KMS-11 (cell line): ENCODE results near the gene MRAP.
"Not testable (repeated sequence)": the region's sequence is repeated elsewhere in the genome, so short reads cannot be mapped to it uniquely, and the experiment has no call there.

Source experiments
- H2AFZ ChIP-seq: fragments of 200-600 bp; sonication (generic); 2 replicates; pipeline ENCODE4 v1.6.1; 2016; ENCODE audit warnings: antibody characterized with exemption, mixed run types, low read depth
- H3K27ac ChIP-seq: fragments of 200-600 bp; sonication (generic); 2 replicates; pipeline ENCODE4 v1.6.1; 2016; ENCODE audit warnings: mild to moderate bottlenecking, mixed run types
- H3K27me3 ChIP-seq: fragments of 200-600 bp; sonication (generic); 2 replicates; pipeline ENCODE4 v1.6.1; 2017; ENCODE audit warnings: mild to moderate bottlenecking, low read depth, mixed run types, moderate library complexity; ENCODE audit not compliant: insufficient read depth
- H3K36me3 ChIP-seq: fragments of 200-600 bp; sonication (generic); 2 replicates; pipeline ENCODE4 v1.6.1; 2017; ENCODE audit warnings: mild to moderate bottlenecking, mixed run types; ENCODE audit not compliant: insufficient read depth
- H3K4me1 ChIP-seq: fragments of 200-600 bp; sonication (generic); 2 replicates; pipeline ENCODE4 v1.6.1; 2016; ENCODE audit warnings: mild to moderate bottlenecking, low read depth, mixed run types; ENCODE audit not compliant: poor library complexity, severe bottlenecking
- H3K4me2 ChIP-seq: fragments of 200-600 bp; sonication (generic); 2 replicates; pipeline ENCODE4 v1.7.0; 2016; ENCODE audit warnings: mild to moderate bottlenecking, mixed run types
- H3K4me3 ChIP-seq: fragments of 200-600 bp; sonication (generic); IDR thresholded peaks from 2 replicates; pipeline ENCODE4 v1.6.1; 2017; ENCODE audit warnings: low read depth, low read length, mixed read lengths; ENCODE audit not compliant: insufficient read depth
- H3K79me2 ChIP-seq: fragments of 200-600 bp; sonication (generic); 2 replicates; pipeline ENCODE4 v1.6.1; 2016; ENCODE audit warnings: low read depth, mixed run types; ENCODE audit not compliant: insufficient read depth
- H3K9ac ChIP-seq: fragments of 200-600 bp; sonication (generic); 2 replicates; pipeline ENCODE4 v1.6.1; 2016; ENCODE audit warnings: mild to moderate bottlenecking, mixed run types
- H4K20me1 ChIP-seq: fragments of 200-600 bp; sonication (generic); 2 replicates; pipeline ENCODE4 v1.6.1; 2016; ENCODE audit warnings: mild to moderate bottlenecking, mixed run types; ENCODE audit not compliant: insufficient read depth
- CTCF ChIP-seq: fragments of 200-600 bp; sonication (generic); conservative IDR thresholded peaks from 2 replicates; pipeline ENCODE4 v1.6.1; 2017; ENCODE audit warnings: low read depth, mild to moderate bottlenecking, antibody characterized with exemption, low read length, moderate library complexity, mixed read lengths

The MRAP gene

GRCh38 chr21:32261929-32262328 lies 36.7 kb upstream of the MRAP start:
- Histone ChIP-seq H3K36me3 (no peaks in the 10 kb centered on the region), H3K79me2 (no peaks in the 10 kb centered on the region), H3K27ac (no peak overlapping the region), H3K9ac (no peak overlapping the region), H4K20me1 (no peaks in the 10 kb centered on the region), H3K4me3 (no peak overlapping the region), H2AFZ (no peak overlapping the region), H3K27me3 (no peaks in the 10 kb centered on the region), H3K4me2 (no peak overlapping the region), H3K4me1 (no peaks in the 10 kb centered on the region)
- no peak for TF ChIP-seq CTCF

GRCh38 chr21:32265321-32265720 lies 33.3 kb upstream of the MRAP start:
- not testable (repeated sequence) for H3K4me2 ChIP-seq, H3K36me3 ChIP-seq, H3K27ac ChIP-seq, H2AFZ ChIP-seq, H3K4me1 ChIP-seq, H3K4me3 ChIP-seq, H4K20me1 ChIP-seq, H3K79me2 ChIP-seq, H3K9ac ChIP-seq, H3K27me3 ChIP-seq

GRCh38 chr21:32270748-32271147 lies 27.9 kb upstream of the MRAP start:
- Histone ChIP-seq H3K4me2 (no peak overlapping the region), H4K20me1 (no peaks in the 10 kb centered on the region), H3K4me1 (no peaks in the 10 kb centered on the region), H2AFZ (no peak overlapping the region), H3K36me3 (no peaks in the 10 kb centered on the region), H3K27me3 (no peaks in the 10 kb centered on the region), H3K27ac (no peak overlapping the region), H3K9ac (no peak overlapping the region), H3K4me3 (no peak overlapping the region), H3K79me2 (no peaks in the 10 kb centered on the region)
- no peak for TF ChIP-seq CTCF

DNA sequence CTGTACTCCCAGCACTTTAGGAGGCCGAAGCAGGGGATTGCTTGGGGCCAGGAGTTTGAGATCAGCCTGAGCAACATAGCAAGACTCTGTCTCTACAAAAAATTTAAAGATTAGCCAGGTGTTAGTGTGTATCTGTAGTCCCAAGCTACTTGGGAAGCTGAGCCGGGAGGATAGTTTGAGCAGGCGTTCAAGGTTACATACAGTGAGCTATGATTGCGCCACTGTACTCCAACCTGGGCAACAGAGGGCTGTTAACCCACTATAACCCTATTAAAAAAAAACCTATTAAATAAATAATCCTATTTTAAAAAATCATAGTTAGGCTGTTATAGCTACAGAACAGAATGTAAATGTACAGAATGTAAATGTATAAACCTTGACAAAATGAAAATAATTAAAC lies 22.0 kb upstream of the MRAP start:
- no peaks in the 10 kb centered on the region for H3K36me3 ChIP-seq
- H3K4me1 ChIP-seq = peaks cover 18% of the 10 kb centered on the region
- H3K4me3 ChIP-seq = no peak overlapping the region
- H3K79me2 ChIP-seq = peaks cover 25% of the 10 kb centered on the region
- no peak overlapping the region for H3K27ac ChIP-seq
- no peak overlapping the region for H2AFZ ChIP-seq
- no peaks in the 10 kb centered on the region for H4K20me1 ChIP-seq
- H3K4me2 ChIP-seq = no peak overlapping the region
- H3K9ac ChIP-seq = no peak overlapping the region
- TF ChIP-seq CTCF = no peak
- no peaks in the 10 kb centered on the region for H3K27me3 ChIP-seq

- peak overlapping the region; percentile 87 for H3K4me2 ChIP-seq
- peaks cover 18% of the 10 kb centered on the region for H3K4me1 ChIP-seq
- peak overlapping the region; percentile 50 for H2AFZ ChIP-seq
- peaks cover 25% of the 10 kb centered on the region for H3K79me2 ChIP-seq
- peak overlapping the region; percentile 61; the same call in 1 of the 2 replicates for H3K9ac ChIP-seq
- peak overlapping the region; percentile 40; the same call in 1 of the 2 replicates for H3K27ac ChIP-seq
- no peak overlapping the region for H3K4me3 ChIP-seq
- no peak for TF ChIP-seq CTCF
- H3K36me3 ChIP-seq = no peaks in the 10 kb centered on the region
- H4K20me1 ChIP-seq = no peaks in the 10 kb centered on the region
- H3K27me3 ChIP-seq = no peaks in the 10 kb centered on the region
Measured at GRCh38 chr21:32278103-32278502, 20.6 kb upstream of the MRAP start.
